Neural cell (in vitro differentiated cells): Measurements from ENCODE around the gene DAD1. TPM values are rescaled to one million over a fixed set of nuclear protein-coding genes. Genes with fewer than 3 reads are reported as not detected.

Source experiments
- H2AFZ ChIP-seq: fragments of 200-600, 300-800 bp; sonication (generic), shearing (Covaris generic); 2 replicates; pipeline ENCODE4 v1.6.0; 2014; ENCODE audit warnings: low read depth, mild to moderate bottlenecking, antibody characterized with exemption, low read length, moderate library complexity
- H3F3A ChIP-seq: fragments of 200-600 bp; shearing (Covaris generic); 2 replicates; pipeline ENCODE4 v1.6.1; 2016; ENCODE audit warnings: mild to moderate bottlenecking, moderate library complexity, mixed read lengths, antibody characterized with exemption, low read length; ENCODE audit not compliant: insufficient read depth, poor library complexity, severe bottlenecking
- H3K27ac ChIP-seq: fragments of 200-600, 300-800 bp; sonication (generic), shearing (Covaris generic); 2 replicates; pipeline ENCODE4 v1.5.1; 2014; ENCODE audit warnings: mild to moderate bottlenecking, low read length, moderate library complexity
- H3K27me3 ChIP-seq: fragments of 300-800, 200-600 bp; sonication (generic), shearing (Covaris generic); 2 replicates; pipeline ENCODE4 v1.6.0; 2014; ENCODE audit warnings: mild to moderate bottlenecking, low read depth, low read length, moderate library complexity; ENCODE audit not compliant: insufficient read depth
- H3K36me3 ChIP-seq: fragments of 300-800, 200-600 bp; sonication (generic), shearing (Covaris generic); 2 replicates; pipeline ENCODE4 v1.5.1; 2014; ENCODE audit warnings: mild to moderate bottlenecking, antibody characterized with exemption, low read length, moderate library complexity; ENCODE audit not compliant: insufficient read depth
- H3K4me2 ChIP-seq: fragments of 300-800, 200-600 bp; sonication (generic), shearing (Covaris generic); 2 replicates; pipeline ENCODE4 v1.6.0; 2014; ENCODE audit warnings: mild to moderate bottlenecking, low read length
- H3K4me3 ChIP-seq: fragments of 300-800, 200-600 bp; sonication (generic), shearing (Covaris generic); 2 replicates; pipeline ENCODE4 v1.5.1; 2014; ENCODE audit warnings: mild to moderate bottlenecking, low read length, moderate library complexity
- H3K79me2 ChIP-seq: fragments of 200-600 bp; shearing (Covaris generic); replicated peaks from 2 replicates; pipeline ENCODE4 v1.6.0; 2014; ENCODE audit warnings: mild to moderate bottlenecking, low read length, moderate library complexity; ENCODE audit not compliant: insufficient read depth
- H3K9ac ChIP-seq: fragments of 300-800, 200-600 bp; sonication (generic), shearing (Covaris generic); 2 replicates; pipeline ENCODE4 v1.6.1; 2016; ENCODE audit warnings: mild to moderate bottlenecking, low read length, mixed read lengths
- H3K9me2 ChIP-seq: fragments of 200-600 bp; shearing (Covaris generic); 2 replicates; pipeline ENCODE4 v1.6.1; 2016; ENCODE audit warnings: mild to moderate bottlenecking, low read length, mixed read lengths; ENCODE audit not compliant: insufficient read depth
- H3K9me3 ChIP-seq: fragments of 200-600, 300-800 bp; sonication (generic), shearing (Covaris generic); 2 replicates; pipeline ENCODE4 v1.6.1; 2016; ENCODE audit warnings: mild to moderate bottlenecking, mixed run types, low read length, moderate library complexity, mixed read lengths
- H4K20me1 ChIP-seq: fragments of 200-600 bp; shearing (Covaris generic); 2 replicates; pipeline ENCODE4 v1.6.1; 2016; ENCODE audit warnings: mild to moderate bottlenecking, mixed run types; ENCODE audit not compliant: insufficient read depth
- EP300 ChIP-seq: fragments of 450-650 bp; conservative IDR thresholded peaks from 2 replicates; pipeline ENCODE4 v1.6.1; 2014; ENCODE audit warnings: antibody characterized with exemption, mild to moderate bottlenecking, moderate library complexity; ENCODE audit not compliant: poor library complexity, severe bottlenecking
- EZH2 ChIP-seq: fragments of 200-600, 300-800 bp; shearing (Covaris generic), sonication (generic); IDR thresholded peaks from 2 replicates; pipeline ENCODE4 v1.6.1; 2014; ENCODE audit warnings: antibody characterized with exemption, low read length, borderline replicate concordance, mild to moderate bottlenecking; ENCODE audit not compliant: insufficient read depth, poor library complexity, severe bottlenecking
- MXI1 ChIP-seq: fragments of 450-650 bp; conservative IDR thresholded peaks from 2 replicates; pipeline ENCODE4 v1.6.1; 2014; ENCODE audit warnings: antibody characterized with exemption, mild to moderate bottlenecking; ENCODE audit not compliant: poor library complexity, severe bottlenecking
- POLR2AphosphoS5 ChIP-seq: IDR thresholded peaks from 2 replicates; pipeline ENCODE4 v1.6.1; 2012
- RAD21 ChIP-seq: fragments of 450-650 bp; conservative IDR thresholded peaks from 2 replicates; pipeline ENCODE4 v1.6.1; 2014; ENCODE audit warnings: antibody characterized with exemption, mild to moderate bottlenecking, moderate library complexity
- REST ChIP-seq: IDR thresholded peaks from 2 replicates; pipeline ENCODE4 v1.6.1; 2012; ENCODE audit warnings: borderline replicate concordance
- SMC3 ChIP-seq: fragments of 450-650 bp; conservative IDR thresholded peaks from 2 replicates; pipeline ENCODE4 v1.6.1; 2014; ENCODE audit warnings: antibody characterized with exemption, mild to moderate bottlenecking, moderate library complexity; ENCODE audit not compliant: poor library complexity
- TAF1 ChIP-seq: IDR thresholded peaks from 2 replicates; pipeline ENCODE4 v1.6.1; 2012; ENCODE audit warnings: low read depth
- polyA plus RNA-seq: library from polyadenylated mRNA; depleted of rRNA; stranded (reverse); fragments of >200 nt; gene quantifications from 2 replicates; pipeline ENCODE4 v1.2.3, GENCODE V29; 2014
- TF ChIP-seq, protein P1 (sequence below): fragments of 450-650 bp; IDR thresholded peaks from 2 replicates; pipeline ENCODE4 v1.5.1; 2014; ENCODE audit warnings: antibody characterized with exemption, mild to moderate bottlenecking, moderate library complexity; ENCODE audit not compliant: poor library complexity, severe bottlenecking

DAD1 gene
- polyA plus RNA-seq, 1 donor from 2014 or later: 369 TPM

- no peak for TF ChIP-seq EP300
Observed at GRCh38 chr14:22629361-22629760, 40.3 kb upstream of the DAD1 start (continued).

- TF ChIP-seq, protein P1, sequence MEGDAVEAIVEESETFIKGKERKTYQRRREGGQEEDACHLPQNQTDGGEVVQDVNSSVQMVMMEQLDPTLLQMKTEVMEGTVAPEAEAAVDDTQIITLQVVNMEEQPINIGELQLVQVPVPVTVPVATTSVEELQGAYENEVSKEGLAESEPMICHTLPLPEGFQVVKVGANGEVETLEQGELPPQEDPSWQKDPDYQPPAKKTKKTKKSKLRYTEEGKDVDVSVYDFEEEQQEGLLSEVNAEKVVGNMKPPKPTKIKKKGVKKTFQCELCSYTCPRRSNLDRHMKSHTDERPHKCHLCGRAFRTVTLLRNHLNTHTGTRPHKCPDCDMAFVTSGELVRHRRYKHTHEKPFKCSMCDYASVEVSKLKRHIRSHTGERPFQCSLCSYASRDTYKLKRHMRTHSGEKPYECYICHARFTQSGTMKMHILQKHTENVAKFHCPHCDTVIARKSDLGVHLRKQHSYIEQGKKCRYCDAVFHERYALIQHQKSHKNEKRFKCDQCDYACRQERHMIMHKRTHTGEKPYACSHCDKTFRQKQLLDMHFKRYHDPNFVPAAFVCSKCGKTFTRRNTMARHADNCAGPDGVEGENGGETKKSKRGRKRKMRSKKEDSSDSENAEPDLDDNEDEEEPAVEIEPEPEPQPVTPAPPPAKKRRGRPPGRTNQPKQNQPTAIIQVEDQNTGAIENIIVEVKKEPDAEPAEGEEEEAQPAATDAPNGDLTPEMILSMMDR: no peak
- TF ChIP-seq EZH2: no peak
- no peak for TF ChIP-seq TAF1
- TF ChIP-seq EP300: no peak
- TF ChIP-seq RAD21: no peak
- TF ChIP-seq REST: no peak
- TF ChIP-seq SMC3: no peak
- TF ChIP-seq POLR2AphosphoS5: no peak
- no peak for TF ChIP-seq MXI1
- Histone ChIP-seq H3K9me2 (no peaks in the 10 kb centered on the region), H3K9me3 (no peaks in the 10 kb centered on the region)
Observed at GRCh38 chr14:22627506-22628263, 38.7 kb upstream of the DAD1 start.

DNA sequence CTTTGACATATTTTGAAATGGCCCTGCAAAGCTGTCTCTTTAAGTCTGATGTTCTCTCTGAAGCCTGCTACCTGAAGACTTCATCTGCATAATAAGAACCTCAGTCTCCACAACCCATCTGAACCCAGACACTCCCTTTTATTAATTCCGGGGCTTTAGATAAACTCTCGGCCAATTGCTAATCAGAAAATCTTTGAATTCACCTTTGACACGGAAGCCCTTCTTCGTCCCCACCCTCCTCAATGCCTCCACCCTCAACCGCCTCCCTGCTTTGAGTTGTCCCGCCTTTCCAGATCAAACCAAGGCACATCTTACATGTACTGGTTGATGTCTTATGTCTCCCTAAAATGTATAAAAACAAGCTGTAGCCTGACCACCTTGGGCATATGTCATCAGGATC, 37.6 kb upstream of the DAD1 start:
- no peak overlapping the region for H3K9ac ChIP-seq
- no peaks in the 10 kb centered on the region for H3K79me2 ChIP-seq
- H3K4me2 ChIP-seq: no peak overlapping the region
- TF ChIP-seq POLR2AphosphoS5: no peak
- TF ChIP-seq EP300: no peak
- TF ChIP-seq RAD21: no peak
- TF ChIP-seq, protein P1: no peak
- no peak for TF ChIP-seq REST
- no peak for TF ChIP-seq MXI1
- TF ChIP-seq EZH2: no peak
- TF ChIP-seq TAF1: no peak
- TF ChIP-seq SMC3: no peak
- H3K27me3 ChIP-seq: no peaks in the 10 kb centered on the region
- no peaks in the 10 kb centered on the region for H3K9me2 ChIP-seq
- H3F3A ChIP-seq: no peaks in the 10 kb centered on the region
- H3K27ac ChIP-seq: no peak overlapping the region
- H2AFZ ChIP-seq: no peak overlapping the region
- H3K4me3 ChIP-seq: no peak overlapping the region
- H3K9me3 ChIP-seq: no peaks in the 10 kb centered on the region
- H3K36me3 ChIP-seq: no peaks in the 10 kb centered on the region
- no peaks in the 10 kb centered on the region for H4K20me1 ChIP-seq

More at GRCh38 chr14:22627506-22628263, 38.7 kb upstream of the DAD1 start:
- Histone ChIP-seq H3F3A (no peaks in the 10 kb centered on the region), H3K27me3 (no peaks in the 10 kb centered on the region), H3K79me2 (no peaks in the 10 kb centered on the region), H3K36me3 (no peaks in the 10 kb centered on the region), H3K9ac (no peak overlapping the region), H3K4me3 (no peak overlapping the region), H3K4me2 (no peak overlapping the region), H2AFZ (no peak overlapping the region), H3K27ac (no peak overlapping the region), H4K20me1 (no peaks in the 10 kb centered on the region)
